Small intestine (tissue), 7 donors: ENCODE results near the gene PSD. TPM values are rescaled to one million over a fixed set of nuclear protein-coding genes. Genes with fewer than 3 reads are reported as not detected.

Experiments used
- DNase-seq, 2 donors: peaks; one replicate each; pipeline versions ENCODE4 v3.0.0 to v3.0.0-alpha.2; 2013
- FAIRE-seq: peaks from 2 replicates; lab custom pipeline; 2012; peaks lifted over from hg19 to GRCh38; lab: Jason Lieb, UNC
- H3K27ac ChIP-seq, 3 donors: one replicate each; pipeline ENCODE4 v1.5.1; 2013; ENCODE audit warnings: low read length in 2 of 3, mild to moderate bottlenecking in 2 of 3, control low read depth in 1 of 3, inconsistent platforms in 1 of 3, low read depth in 1 of 3, moderate library complexity in 1 of 3
- H3K27me3 ChIP-seq, 3 donors: one replicate each; pipeline ENCODE4 v1.6.1; 2013; ENCODE audit warnings: low read length in 3 of 3, inconsistent platforms in 1 of 3; ENCODE audit not compliant: control insufficient read depth in 3 of 3, insufficient read depth in 3 of 3
- H3K36me3 ChIP-seq, 3 donors: one replicate each; pipeline ENCODE4 v1.6.1; 2013; ENCODE audit warnings: low read length in 3 of 3, inconsistent platforms in 1 of 3, low read depth in 1 of 3, mild to moderate bottlenecking in 1 of 3, moderate library complexity in 1 of 3; ENCODE audit not compliant: control insufficient read depth in 3 of 3, insufficient read depth in 2 of 3
- H3K4me1 ChIP-seq, 3 donors: one replicate each; pipeline ENCODE4 v1.6.1; 2013; ENCODE audit warnings: low read length in 2 of 3, inconsistent platforms in 1 of 3, low read depth in 1 of 3, mild to moderate bottlenecking in 1 of 3, moderate library complexity in 1 of 3; ENCODE audit not compliant: control insufficient read depth in 3 of 3, insufficient read depth in 2 of 3
- H3K4me3 ChIP-seq, 3 donors: one replicate each; pipeline ENCODE4 v1.5.1; 2013; ENCODE audit warnings: low read length in 3 of 3, control low read depth in 1 of 3, inconsistent platforms in 1 of 3, low read depth in 1 of 3, mild to moderate bottlenecking in 1 of 3, moderate library complexity in 1 of 3
- H3K9me3 ChIP-seq, 2 donors: one replicate each; pipeline ENCODE4 v1.6.1; 2013; ENCODE audit warnings: low read depth in 1 of 2, low read length in 1 of 2; ENCODE audit not compliant: control insufficient read depth in 2 of 2, insufficient read depth in 1 of 2
- WGBS, 3 donors: extraction: QIAGEN DNeasy Blood & Tissue Kit; methylation state at CpG; one replicate each; pipeline ENCODE4 v1.1.7; 2013; 5-methylcytosine and 5-hydroxymethylcytosine counted together
- polyA plus RNA-seq, 4 donors: library from polyadenylated mRNA; stranded (reverse) in 3 of 4; unstranded in 1 of 4; fragments of 200-250 nt in 3 of 4; fragments of 120-200 nt in 1 of 4; gene quantifications; one replicate each; pipeline versions ENCODE4 v1.2.1 to v1.2.3, GENCODE V29; 2013
- donor health status: healthy with polysubstance abuse.
- donor health status: control.
- donor health status: control.
- donor health status: Bipolar disorder and iron deficiency.
- donor health status: healthy.

Gene PSD
- polyA plus RNA-seq, 4 donors, result 1.1 to 30.6 (median 2.9) TPM

DNA sequence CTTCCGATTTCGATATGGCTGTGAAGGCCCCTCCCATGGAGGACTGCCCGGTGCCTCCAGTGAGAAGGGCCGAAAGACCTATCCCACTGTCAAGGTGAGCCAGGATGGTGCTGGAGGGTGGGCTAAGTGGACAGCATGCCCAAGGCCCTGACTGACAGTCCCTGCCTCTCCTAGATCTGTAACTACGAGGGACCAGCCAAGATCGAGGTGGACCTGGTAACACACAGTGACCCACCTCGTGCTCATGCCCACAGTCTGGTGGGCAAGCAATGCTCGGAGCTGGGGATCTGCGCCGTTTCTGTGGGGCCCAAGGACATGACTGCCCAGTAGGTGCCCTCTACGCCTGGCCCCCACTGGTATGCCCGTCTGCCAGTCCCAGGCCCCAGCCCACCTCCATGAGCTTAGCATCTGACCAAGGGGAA lies 21.8 kb downstream of the PSD start:
- Histone ChIP-seq H3K36me3 (peaks cover 2 to 53% (median 4%) of the 10 kb centered on the region in 3 donors), H3K27me3 (no peaks in the 10 kb centered on the region), H3K4me1 (peaks cover 2 to 21% (median 4%) of the 10 kb centered on the region in 3 donors), H3K27ac (peak overlapping the region in 1 of 3 donors; percentile 1), H3K4me3 (no peak overlapping the region), H3K9me3 (no peaks in the 10 kb centered on the region)
- DNase-seq (no peak), FAIRE-seq (no peak)
- 88 to 92% (median 91%) methylated on average over 12 of the region's 12 CpGs for WGBS, 3 donors

DNA sequence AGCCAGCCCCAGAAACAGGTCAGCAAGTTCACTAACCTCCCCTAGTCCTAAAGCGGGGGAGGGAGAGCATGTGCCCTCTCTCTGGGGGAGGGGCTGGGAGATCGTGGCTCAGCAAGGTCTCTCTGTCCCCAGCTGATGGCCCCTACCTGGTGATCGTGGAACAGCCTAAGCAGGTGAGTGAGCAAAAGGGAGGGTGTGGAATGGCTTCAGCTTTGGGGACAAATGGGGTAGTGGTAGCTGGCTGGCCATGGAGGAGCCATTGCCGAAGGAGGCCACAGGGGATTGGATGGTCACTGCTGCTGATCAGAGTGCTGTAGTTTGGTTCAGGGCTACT lies 22.3 kb downstream of the PSD start:
- no peak for DNase-seq
- Histone ChIP-seq H3K27ac (peak overlapping the region in 2 of 3 donors; percentile 91 to 96), H3K4me1 (peaks cover 2 to 21% (median 4%) of the 10 kb centered on the region in 3 donors), H3K9me3 (no peaks in the 10 kb centered on the region), H3K4me3 (peak overlapping the region in 2 of 3 donors; percentile 62 to 65), H3K36me3 (peaks cover 0 to 48% (median 1%) of the 10 kb centered on the region in 3 donors), H3K27me3 (no peaks in the 10 kb centered on the region)
- FAIRE-seq, result no peak
- WGBS, 3 donors, result 39 to 46% (median 45%) methylated on average over 4 of the region's 4 CpGs

DNA sequence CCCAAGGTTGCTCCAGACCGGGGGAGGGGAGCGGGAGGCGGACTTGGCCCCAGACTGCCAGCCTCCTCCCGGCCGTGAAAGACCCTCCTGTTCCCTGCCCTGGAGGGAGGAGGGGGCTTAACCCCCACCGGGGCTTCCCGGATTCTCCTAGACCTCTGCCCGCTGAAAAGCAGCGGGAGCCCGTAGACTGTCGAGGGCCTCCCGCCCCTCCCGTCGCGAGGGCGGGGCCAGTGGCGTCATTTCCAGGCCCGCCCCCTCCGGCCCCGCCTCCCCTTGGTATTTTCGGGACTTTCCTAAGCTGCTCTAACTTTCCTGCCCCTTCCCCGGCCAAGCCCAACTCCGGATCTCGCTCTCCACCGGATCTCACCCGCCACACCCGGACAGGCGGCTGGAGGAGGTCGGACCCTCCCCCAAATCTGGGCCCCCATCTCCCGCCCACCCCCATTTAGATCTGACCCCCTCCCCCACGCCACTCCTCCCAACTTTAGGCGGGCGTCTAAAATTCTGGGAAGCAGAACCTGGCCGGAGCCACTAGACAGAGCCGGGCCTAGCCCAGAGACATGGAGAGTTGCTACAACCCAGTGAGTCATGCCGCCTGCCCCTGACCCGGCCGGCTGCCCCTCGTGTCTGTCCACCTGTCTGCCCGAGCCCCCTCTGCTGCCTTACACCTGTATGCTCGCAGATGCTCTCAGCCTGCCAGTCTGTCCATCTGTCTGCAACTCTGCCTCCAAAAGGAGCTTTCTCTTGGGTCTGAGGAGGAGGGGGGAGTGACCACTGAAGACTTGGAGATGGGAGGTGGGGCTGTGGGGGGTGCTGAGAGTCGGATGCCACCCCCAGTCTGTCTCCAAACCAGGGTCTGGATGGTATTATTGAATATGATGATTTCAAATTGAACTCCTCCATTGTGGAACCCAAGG lies 22.9 kb downstream of the PSD start, which contains the start of gene NFKB2:
NFKB2 (plus strand) TSS at position 306 of the 917 bp plus-strand sequence; CDS start at position 561, 255 bp downstream.
- Histone ChIP-seq H3K4me3 (peak within 1 kb of the TSS; percentile 62 to 77 (median 65)), H3K27ac (peak within 1 kb of the TSS; percentile 91 to 96 (median 93)), H3K9me3 (no peaks in the 10 kb centered on the region), H3K27me3 (peaks cover 0 to 5% (median 0%) of the 10 kb centered on the region in 3 donors), H3K4me1 (peaks cover 2 to 21% (median 4%) of the 10 kb centered on the region in 3 donors), H3K36me3 (peaks cover 0 to 42% (median 0%) of the 10 kb centered on the region in 3 donors)
- FAIRE-seq (no peak), DNase-seq (peak; percentile 82 to 96)
- WGBS, 3 donors, result 0 to 1% (median 1%) methylated on average over 37 to 42 of the region's 42 CpGs

DNA sequence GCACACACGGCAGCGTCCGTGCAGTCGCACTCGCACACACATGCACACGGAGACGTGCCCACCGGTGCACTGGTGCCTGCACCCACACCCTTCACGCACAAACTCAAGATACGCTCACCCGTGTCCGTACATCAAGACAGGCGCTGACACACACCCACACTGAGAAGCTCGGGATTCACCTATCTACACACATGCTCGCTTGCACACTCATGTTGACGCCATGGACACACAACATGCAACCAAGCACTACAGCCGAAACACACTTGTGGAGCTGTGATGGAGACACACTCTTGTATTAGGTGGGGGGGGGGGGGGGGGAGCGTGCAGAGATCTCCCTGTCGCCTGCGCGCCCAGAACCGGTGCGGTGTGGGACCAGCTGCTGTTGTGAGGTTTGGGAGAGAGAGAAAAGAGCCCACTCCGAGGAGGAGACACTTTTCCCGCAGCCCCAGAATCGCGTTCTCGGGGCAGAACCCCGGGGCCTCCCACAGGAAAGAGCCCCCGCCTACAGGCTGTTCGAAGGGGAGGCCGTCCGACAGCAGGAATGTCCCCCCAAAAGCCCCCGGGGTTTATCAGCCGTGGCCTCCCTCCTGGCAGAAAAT lies 23.7 kb downstream of the PSD start:
- DNase-seq (no peak), FAIRE-seq (no peak)
- WGBS, 3 donors, result 0 to 1% (median 0%) methylated on average over 29 to 35 of the region's 35 CpGs
- Histone ChIP-seq H3K27ac (peak overlapping the region; percentile 91 to 96 (median 93)), H3K4me1 (peaks cover 2 to 20% (median 4%) of the 10 kb centered on the region in 3 donors), H3K9me3 (no peaks in the 10 kb centered on the region), H3K4me3 (peak overlapping the region; percentile 62 to 74 (median 65)), H3K36me3 (peaks cover 0 to 34% (median 0%) of the 10 kb centered on the region in 3 donors), H3K27me3 (peaks cover 0 to 7% (median 0%) of the 10 kb centered on the region in 3 donors)

DNA sequence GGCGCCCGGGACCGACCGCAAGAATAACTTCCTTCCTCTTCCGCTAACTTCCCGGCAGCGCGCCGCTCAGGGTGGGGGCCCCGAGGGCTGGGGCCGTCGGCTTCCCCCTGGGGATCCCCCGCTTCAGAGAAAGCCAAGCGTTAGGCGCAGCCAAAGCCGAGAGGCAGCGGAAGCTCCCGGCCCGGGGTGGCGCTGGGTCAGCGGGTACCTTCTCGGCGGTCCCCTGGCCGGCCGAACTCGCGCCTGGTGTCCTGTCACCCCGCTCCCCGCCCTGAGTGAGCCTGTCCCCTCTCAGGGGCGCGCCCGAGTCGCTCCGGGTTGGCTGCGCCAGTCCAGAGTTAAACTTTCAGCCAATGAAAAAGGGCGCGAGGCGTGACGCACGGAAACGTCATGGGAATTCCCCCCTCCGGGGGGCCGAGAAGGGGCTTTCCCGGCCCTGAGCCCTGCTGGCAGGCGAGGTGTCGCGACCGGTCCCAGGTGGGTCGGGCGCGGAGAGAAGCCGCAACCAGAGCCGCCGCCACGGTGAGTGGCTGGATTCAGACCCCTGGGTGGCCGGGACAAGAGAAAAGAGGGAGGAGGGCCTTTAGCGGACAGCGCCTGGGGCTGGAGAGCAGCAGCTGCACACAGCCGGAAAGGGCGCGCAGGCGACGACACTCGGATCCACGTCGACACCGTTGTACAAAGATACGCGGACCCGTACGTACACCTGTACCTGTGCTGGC lies 24.3 kb downstream of the PSD start:
- 0% methylated on average over 61 to 71 of the region's 71 CpGs for WGBS, 3 donors
- peaks cover 0 to 31% (median 0%) of the 10 kb centered on the region in 3 donors for H3K36me3 ChIP-seq
- peaks cover 0 to 7% (median 0%) of the 10 kb centered on the region in 3 donors for H3K27me3 ChIP-seq
- peak overlapping the region; percentile 62 to 74 (median 65) for H3K4me3 ChIP-seq
- peaks cover 2 to 17% (median 4%) of the 10 kb centered on the region in 3 donors for H3K4me1 ChIP-seq
- no peaks in the 10 kb centered on the region for H3K9me3 ChIP-seq
- H3K27ac ChIP-seq, result peak overlapping the region; percentile 91 to 96 (median 93)
- DNase-seq (peak; percentile 93 to 96), FAIRE-seq (no peak)

DNA sequence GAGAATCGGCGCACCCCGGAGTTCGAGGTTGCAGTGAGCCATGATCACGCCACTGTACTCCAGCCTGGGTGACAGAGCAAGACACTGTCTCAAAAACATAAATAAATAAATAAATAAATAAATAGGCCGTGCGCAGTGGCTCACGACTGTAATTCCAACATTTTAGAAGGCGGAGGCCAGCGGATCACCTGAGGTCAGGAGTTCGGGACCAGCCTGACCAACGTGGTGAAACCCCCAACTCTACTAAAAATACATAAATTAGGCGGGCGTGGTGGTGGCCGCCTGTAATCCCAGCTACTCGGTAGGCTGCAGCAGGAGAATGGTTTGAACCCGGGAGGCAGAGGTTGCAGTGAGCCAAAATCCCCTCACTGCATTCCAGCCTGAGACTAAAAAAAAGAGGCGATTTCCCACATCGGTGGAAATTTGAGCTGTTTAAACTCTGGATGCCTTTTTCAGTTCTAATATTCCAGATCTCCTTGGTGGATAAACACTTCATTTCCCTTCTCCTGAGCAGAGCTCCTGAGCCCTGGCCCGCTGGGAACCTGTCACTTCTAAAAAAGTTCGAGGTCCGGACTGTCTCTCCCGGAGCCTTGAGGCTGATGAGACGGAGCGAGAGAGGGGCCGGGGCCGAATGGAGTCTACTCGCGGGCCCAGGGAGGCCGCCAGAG lies 25.0 kb downstream of the PSD start:
- no peak for DNase-seq
- peaks cover 0 to 7% (median 0%) of the 10 kb centered on the region in 3 donors for H3K27me3 ChIP-seq
- 15 to 29% (median 21%) methylated on average over 30 of the region's 30 CpGs for WGBS, 3 donors
- H3K36me3 ChIP-seq, result peaks cover 0 to 27% (median 0%) of the 10 kb centered on the region in 3 donors
- peak overlapping the region; percentile 19 to 65 (median 62) for H3K4me3 ChIP-seq
- no peak for FAIRE-seq
- peak overlapping the region; percentile 91 to 96 (median 93) for H3K27ac ChIP-seq
- peaks cover 2 to 17% (median 4%) of the 10 kb centered on the region in 3 donors for H3K4me1 ChIP-seq
- H3K9me3 ChIP-seq, result no peaks in the 10 kb centered on the region

DNA sequence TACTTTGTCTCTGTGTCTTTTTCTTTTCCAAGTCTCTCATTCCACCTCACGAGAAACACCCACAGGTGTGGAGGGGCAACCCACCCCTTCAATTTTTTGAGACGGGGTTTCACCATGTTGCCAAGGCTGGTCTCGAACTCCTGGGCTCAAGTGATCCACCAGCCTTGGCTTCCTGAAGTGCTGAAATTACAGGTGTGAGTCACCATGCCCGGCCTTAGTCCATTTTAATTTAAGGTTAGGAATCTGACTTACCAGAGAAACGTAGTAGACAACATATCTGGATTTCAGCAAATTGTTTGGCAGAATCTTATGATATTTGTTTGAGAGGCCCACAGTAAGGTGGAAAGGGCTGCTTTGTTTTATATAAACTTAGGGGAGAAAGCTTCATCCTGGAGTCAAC lies 26.3 kb downstream of the PSD start:
- WGBS, 3 donors, result 69 to 87% (median 74%) methylated on average over 5 of the region's 5 CpGs
- Histone ChIP-seq H3K27ac (no peak overlapping the region), H3K4me3 (no peak overlapping the region), H3K4me1 (peaks cover 2 to 17% (median 4%) of the 10 kb centered on the region in 3 donors), H3K27me3 (peaks cover 0 to 7% (median 0%) of the 10 kb centered on the region in 3 donors), H3K36me3 (peaks cover 0 to 14% (median 0%) of the 10 kb centered on the region in 3 donors), H3K9me3 (no peaks in the 10 kb centered on the region)
- DNase-seq (no peak), FAIRE-seq (no peak)
